ENCODE measurements around the gene ZNF462. TPM values are rescaled to one million over a fixed set of nuclear protein-coding genes. Genes with fewer than 3 reads are reported as not detected.

Gene ZNF462
- total RNA-seq, 1 experiment from 2014 or later: 164 TPM

DNA sequence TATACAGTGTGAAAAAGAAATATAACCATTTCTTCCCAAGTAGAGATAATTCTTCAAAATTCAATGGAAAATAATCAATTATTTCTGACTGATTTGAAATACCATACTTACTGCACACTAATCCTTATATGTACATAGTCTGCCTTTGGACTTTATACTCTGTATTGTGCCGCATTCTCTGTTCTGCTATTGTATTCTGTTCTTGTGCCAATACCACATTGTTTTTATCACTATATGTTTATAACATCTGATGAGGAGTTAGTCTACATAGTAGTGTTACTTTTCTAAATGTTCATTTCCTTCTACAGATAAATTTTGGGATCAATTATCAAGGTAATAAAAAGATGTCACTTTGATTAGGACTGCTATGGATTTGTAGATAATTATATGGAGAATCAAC, 16.7 kb upstream of the ZNF462 start:
- Histone ChIP-seq H3K79me2 (ENCODE audit: insufficient read depth, low read length) (no peaks in the 10 kb centered on the region), H3K9me3 (ENCODE audit: control insufficient read depth, low read depth, low read length) (no peaks in the 10 kb centered on the region), H3K4me2 (ENCODE audit: insufficient read depth, insufficient read length, low read length) (no peak overlapping the region), H2BK15ac (ENCODE audit: low read depth, low read length) (no peak overlapping the region), H3K27ac (ENCODE audit: insufficient read length, low read depth, low read length) (no peak overlapping the region), H3K9ac (ENCODE audit: extremely low read depth, insufficient read length, low read length) (no peak overlapping the region), H3K27me3 (ENCODE audit: insufficient read depth, low read length) (no peaks in the 10 kb centered on the region), H3K14ac (ENCODE audit: insufficient read depth, low read length) (no peak overlapping the region), H3K23me2 (ENCODE audit: insufficient read length, low read depth, low read length, poor library complexity, severe bottlenecking) (no peaks in the 10 kb centered on the region), H3K4me1 (ENCODE audit: insufficient read depth, low read length) (no peaks in the 10 kb centered on the region), H2AK5ac (ENCODE audit: insufficient read length, low read length) (no peak overlapping the region), H3K23ac (ENCODE audit: insufficient read length, low read depth, low read length) (no peak overlapping the region), H3K18ac (ENCODE audit: insufficient read length, low read depth, low read length) (no peak overlapping the region), H2BK20ac (ENCODE audit: low read depth, low read length, poor library complexity, severe bottlenecking) (no peak overlapping the region), H3K79me1 (ENCODE audit: insufficient read depth, low read depth, low read length, poor library complexity, severe bottlenecking) (no peaks in the 10 kb centered on the region), H2BK12ac (ENCODE audit: insufficient read length, low read depth, low read length) (no peak overlapping the region), H3T11ph (ENCODE audit: low read length) (no peak overlapping the region), H2BK120ac (ENCODE audit: low read depth, low read length, poor library complexity, severe bottlenecking) (no peak overlapping the region), H4K5ac (ENCODE audit: insufficient read length, low read depth, low read length) (no peak overlapping the region), H4K20me1 (ENCODE audit: control insufficient read depth, insufficient read depth, insufficient read length) (no peaks in the 10 kb centered on the region), H3K56ac (ENCODE audit: insufficient read length, low read depth, low read length) (no peak overlapping the region), H2BK5ac (ENCODE audit: insufficient read length, low read length) (no peak overlapping the region), H2AFZ (ENCODE audit: low read length) (no peak overlapping the region), H3K4ac (ENCODE audit: low read depth, low read length) (no peak overlapping the region), H4K91ac (ENCODE audit: insufficient read length, low read depth, low read length) (no peak overlapping the region), H4K8ac (replicated peaks; ENCODE audit: insufficient read length, low read depth, low read length) (no peak overlapping the region)
- no peak for DNase-seq
- no peak overlapping the region for H3K4me3 Mint-ChIP-seq
- H3K27me3 Mint-ChIP-seq (ENCODE audit: low read depth): no peaks in the 10 kb centered on the region
- H3K4me1 Mint-ChIP-seq: no peaks in the 10 kb centered on the region
- H3K9me3 Mint-ChIP-seq: no peaks in the 10 kb centered on the region
- TF ChIP-seq, protein P1, sequence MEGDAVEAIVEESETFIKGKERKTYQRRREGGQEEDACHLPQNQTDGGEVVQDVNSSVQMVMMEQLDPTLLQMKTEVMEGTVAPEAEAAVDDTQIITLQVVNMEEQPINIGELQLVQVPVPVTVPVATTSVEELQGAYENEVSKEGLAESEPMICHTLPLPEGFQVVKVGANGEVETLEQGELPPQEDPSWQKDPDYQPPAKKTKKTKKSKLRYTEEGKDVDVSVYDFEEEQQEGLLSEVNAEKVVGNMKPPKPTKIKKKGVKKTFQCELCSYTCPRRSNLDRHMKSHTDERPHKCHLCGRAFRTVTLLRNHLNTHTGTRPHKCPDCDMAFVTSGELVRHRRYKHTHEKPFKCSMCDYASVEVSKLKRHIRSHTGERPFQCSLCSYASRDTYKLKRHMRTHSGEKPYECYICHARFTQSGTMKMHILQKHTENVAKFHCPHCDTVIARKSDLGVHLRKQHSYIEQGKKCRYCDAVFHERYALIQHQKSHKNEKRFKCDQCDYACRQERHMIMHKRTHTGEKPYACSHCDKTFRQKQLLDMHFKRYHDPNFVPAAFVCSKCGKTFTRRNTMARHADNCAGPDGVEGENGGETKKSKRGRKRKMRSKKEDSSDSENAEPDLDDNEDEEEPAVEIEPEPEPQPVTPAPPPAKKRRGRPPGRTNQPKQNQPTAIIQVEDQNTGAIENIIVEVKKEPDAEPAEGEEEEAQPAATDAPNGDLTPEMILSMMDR (conservative IDR thresholded peaks at IDR 0.05): no peak
- no peaks in the 10 kb centered on the region for H3K36me3 Mint-ChIP-seq (ENCODE audit: insufficient read depth in 1 of 3, low read depth in 3 of 3)
- no CpG with 5 or more reads among the region's 1 CpG for WGBS (ENCODE audit: extremely low coverage, insufficient read length, low lambda C conversion rate)
- no peak overlapping the region for H3K27ac Mint-ChIP-seq
